Upper lobe of right lung (tissue), 1 donor: ENCODE results near the gene RAB11A. TPM values are rescaled to one million over a fixed set of nuclear protein-coding genes. Genes with fewer than 3 reads are reported as not detected.
A peak's percentile ranks its signal among the peaks of the same experiment; 100 is the strongest.

Experiments used
- ATAC-seq: fragments of 200-7000 bp; cut with Tn5 transposase; one replicate; pipeline ENCODE4 v1.9.1; 2020; ENCODE audit warnings: mild to moderate bottlenecking, moderate library complexity
- DNase-seq: peaks from one replicate; pipeline ENCODE4 v3.0.0-alpha.2; 2020
- H3K27ac ChIP-seq: fragments of 200-600 bp; one replicate; pipeline ENCODE4 v1.8.0; 2022
- H3K27me3 ChIP-seq: fragments of 200-600 bp; one replicate; pipeline ENCODE4 v1.8.0; 2022; ENCODE audit warnings: mild to moderate bottlenecking
- H3K36me3 ChIP-seq: fragments of 200-600 bp; one replicate; pipeline ENCODE4 v1.8.0; 2022
- H3K4me1 ChIP-seq: fragments of 200-600 bp; one replicate; pipeline ENCODE4 v1.8.0; 2022
- H3K4me3 ChIP-seq: fragments of 200-600 bp; one replicate; pipeline ENCODE4 v1.8.0; 2022; ENCODE audit warnings: mild to moderate bottlenecking
- H3K9me3 ChIP-seq: fragments of 200-600 bp; one replicate; pipeline ENCODE4 v1.8.0; 2022
- CTCF ChIP-seq: fragments of 200-600 bp; IDR thresholded peaks from one replicate; pipeline ENCODE4 v1.8.0; 2022; ENCODE audit warnings: antibody characterized with exemption
- intact Hi-C: fragments of 100-400 bp; cut with DNase I; formaldehyde crosslinking; loops from one replicate; pipeline ENCODE4 v1.11.0; 2022
- total RNA-seq: library from RNA; stranded (reverse); fragmentation: NEBNext Ultra II Directional; extraction: Animal tissue kit (Norgen Biotek cat#: 25700); gene quantifications from one replicate; pipeline ENCODE4 v1.2.1, GENCODE V29; 2021
- donor health status: DM: no; HTN: yes; CAD: no; lungs with severe emphysema.

The RAB11A gene
- total RNA-seq, 1 donor from 2014 or later = 221 TPM

- H3K4me1 ChIP-seq = peaks cover 12% of the 10 kb centered on the region
- intact Hi-C loops = no loop called here
- H3K9me3 ChIP-seq = no peaks in the 10 kb centered on the region
- H3K36me3 ChIP-seq = peaks cover 77% of the 10 kb centered on the region
- H3K27ac ChIP-seq = no peak overlapping the region
- TF ChIP-seq CTCF = no peak
- no peak for DNase-seq
- H3K27me3 ChIP-seq = no peaks in the 10 kb centered on the region
- H3K4me3 ChIP-seq = no peak overlapping the region
- no peak for ATAC-seq
These were observed 32.0 kb downstream of the RAB11A start for GRCh38 chr15:65901336-65901735.

GRCh38 chr15:65901836-65902235 lies 32.5 kb downstream of the RAB11A start:
- intact Hi-C loops = no loop called here
- Histone ChIP-seq H3K4me3 (no peak overlapping the region), H3K27me3 (no peaks in the 10 kb centered on the region), H3K27ac (peak overlapping the region; percentile 9), H3K9me3 (no peaks in the 10 kb centered on the region), H3K36me3 (peaks cover 75% of the 10 kb centered on the region), H3K4me1 (peaks cover 10% of the 10 kb centered on the region)
- TF ChIP-seq CTCF = no peak
- DNase-seq = no peak
- no peak for ATAC-seq

- peaks cover 10% of the 10 kb centered on the region for H3K4me1 ChIP-seq
- H3K4me3 ChIP-seq = no peak overlapping the region
- no peak overlapping the region for H3K27ac ChIP-seq
- H3K27me3 ChIP-seq = no peaks in the 10 kb centered on the region
- no peaks in the 10 kb centered on the region for H3K9me3 ChIP-seq
- peak; percentile 96 for ATAC-seq
- peak; percentile 69 for DNase-seq
- peaks cover 72% of the 10 kb centered on the region for H3K36me3 ChIP-seq
- intact Hi-C loops = no loop called here
- TF ChIP-seq CTCF = no peak
These were observed 33.1 kb downstream of the RAB11A start for GRCh38 chr15:65902373-65902772.

- Histone ChIP-seq H3K36me3 (peaks cover 64% of the 10 kb centered on the region), H3K9me3 (no peaks in the 10 kb centered on the region), H3K27ac (no peak overlapping the region), H3K4me1 (peaks cover 10% of the 10 kb centered on the region), H3K27me3 (no peaks in the 10 kb centered on the region), H3K4me3 (no peak overlapping the region)
- ATAC-seq (no peak), DNase-seq (no peak)
- TF ChIP-seq CTCF = no peak
- intact Hi-C loops = no loop called here
These were observed 34.2 kb downstream of the RAB11A start for GRCh38 chr15:65903296-65904073.

GRCh38 chr15:65904301-65904700 lies 35.0 kb downstream of the RAB11A start:
- intact Hi-C loops = no loop called here
- ATAC-seq (no peak), DNase-seq (no peak)
- Histone ChIP-seq H3K36me3 (peaks cover 55% of the 10 kb centered on the region), H3K27ac (no peak overlapping the region), H3K9me3 (no peaks in the 10 kb centered on the region), H3K27me3 (no peaks in the 10 kb centered on the region), H3K4me1 (peaks cover 10% of the 10 kb centered on the region), H3K4me3 (no peak overlapping the region)
- TF ChIP-seq CTCF = no peak

GRCh38 chr15:65906396-65906795 lies 37.1 kb downstream of the RAB11A start:
- ATAC-seq (no peak), DNase-seq (no peak)
- TF ChIP-seq CTCF = no peak
- Histone ChIP-seq H3K4me3 (no peak overlapping the region), H3K9me3 (no peaks in the 10 kb centered on the region), H3K36me3 (peaks cover 44% of the 10 kb centered on the region), H3K27me3 (no peaks in the 10 kb centered on the region), H3K27ac (no peak overlapping the region), H3K4me1 (peaks cover 10% of the 10 kb centered on the region)
- intact Hi-C loops = no loop called here
